Activated CD4-positive, alpha-beta memory T cell treated with anti-CD3 and anti-CD28 coated beads, Interleukin-2, amount 10 ng/mL, durations not matched to agents 7 days and 5 days (primary cell): ENCODE measurements around the gene COX5A. TPM values are rescaled to one million over a fixed set of nuclear protein-coding genes. Genes with fewer than 3 reads are reported as not detected.

Experiments
- CTCF ChIA-PET: fragments of 350-600 bp; sonication (Branson Sonifier 250); formaldehyde crosslinking; loops from one replicate; lab custom pipeline; 2021; ENCODE audit warnings: antibody characterized with exemption, inconsistent platforms; lab: Charles Lee
- POLR2A ChIA-PET: fragments of 350-600 bp; sonication (Branson Sonifier 250); formaldehyde crosslinking; loops from one replicate; lab custom pipeline; 2021; ENCODE audit warnings: antibody characterized with exemption; lab: Charles Lee
- DNase-seq: peaks from one replicate; pipeline ENCODE4 v3.0.0-alpha.2; 2020
- H3K27ac Mint-ChIP-seq: one replicate; pipeline ENCODE4 v1.8.0; 2021; ENCODE audit warnings: mild to moderate bottlenecking, mixed read lengths
- H3K27me3 Mint-ChIP-seq: one replicate; pipeline ENCODE4 v1.8.0; 2021; ENCODE audit warnings: mixed read lengths
- H3K36me3 Mint-ChIP-seq: one replicate; pipeline ENCODE4 v1.8.0; 2021; ENCODE audit warnings: low read depth, mixed read lengths
- H3K4me1 Mint-ChIP-seq: one replicate; pipeline ENCODE4 v1.8.0; 2021; ENCODE audit warnings: mixed read lengths
- H3K4me3 Mint-ChIP-seq: one replicate; pipeline ENCODE4 v1.8.0; 2021; ENCODE audit warnings: mild to moderate bottlenecking, mixed read lengths
- H3K9me3 Mint-ChIP-seq: one replicate; pipeline ENCODE4 v1.8.0; 2021; ENCODE audit warnings: mixed read lengths
- total RNA-seq, 2 experiments: library from RNA; stranded (reverse); gene quantifications; one replicate each; pipeline ENCODE4 v1.2.3, GENCODE V29; 2021

Gene COX5A
- total RNA-seq, 2 experiments from 2014 or later = 273 to 274 TPM

DNA sequence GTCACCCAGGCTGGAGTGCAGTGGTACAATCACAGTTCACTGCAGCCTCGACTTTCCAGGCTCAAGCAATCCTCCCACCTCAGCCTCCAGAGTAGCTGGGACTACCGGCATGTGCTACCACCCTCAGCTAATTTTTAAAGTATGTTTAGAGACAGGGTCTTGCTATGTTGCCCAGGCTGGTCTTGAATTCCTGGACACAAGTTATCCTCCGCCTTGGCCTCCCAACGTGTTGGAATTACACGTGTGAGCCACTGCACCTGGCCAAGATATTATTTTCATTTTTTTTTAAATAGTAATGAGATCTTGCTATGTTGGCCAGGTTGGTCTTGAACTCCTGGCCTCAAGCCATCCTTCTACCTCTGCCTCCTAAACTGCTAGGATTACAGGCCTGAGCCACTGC lies 52.4 kb downstream of the COX5A start:
- CTCF ChIA-PET = interaction anchor here (1.2 to 3.4 kb wide), 3 partner anchors 16 to 97 kb away, joined by 3 to 20 read pairs (median 4); no protein-coding TSS in a partner anchor
- POLR2A ChIA-PET = interaction anchor here (3.4 kb wide), 1 partner anchor 7 kb away, joined by 27 read pairs; no protein-coding TSS in a partner anchor
- Mint-ChIP-seq H3K9me3 (peaks cover 5% of the 10 kb centered on the region), H3K27ac (no peak overlapping the region), H3K27me3 (no peaks in the 10 kb centered on the region), H3K36me3 (peaks cover 7% of the 10 kb centered on the region), H3K4me1 (peaks cover 40% of the 10 kb centered on the region), H3K4me3 (no peak overlapping the region)
- DNase-seq = no peak

DNA sequence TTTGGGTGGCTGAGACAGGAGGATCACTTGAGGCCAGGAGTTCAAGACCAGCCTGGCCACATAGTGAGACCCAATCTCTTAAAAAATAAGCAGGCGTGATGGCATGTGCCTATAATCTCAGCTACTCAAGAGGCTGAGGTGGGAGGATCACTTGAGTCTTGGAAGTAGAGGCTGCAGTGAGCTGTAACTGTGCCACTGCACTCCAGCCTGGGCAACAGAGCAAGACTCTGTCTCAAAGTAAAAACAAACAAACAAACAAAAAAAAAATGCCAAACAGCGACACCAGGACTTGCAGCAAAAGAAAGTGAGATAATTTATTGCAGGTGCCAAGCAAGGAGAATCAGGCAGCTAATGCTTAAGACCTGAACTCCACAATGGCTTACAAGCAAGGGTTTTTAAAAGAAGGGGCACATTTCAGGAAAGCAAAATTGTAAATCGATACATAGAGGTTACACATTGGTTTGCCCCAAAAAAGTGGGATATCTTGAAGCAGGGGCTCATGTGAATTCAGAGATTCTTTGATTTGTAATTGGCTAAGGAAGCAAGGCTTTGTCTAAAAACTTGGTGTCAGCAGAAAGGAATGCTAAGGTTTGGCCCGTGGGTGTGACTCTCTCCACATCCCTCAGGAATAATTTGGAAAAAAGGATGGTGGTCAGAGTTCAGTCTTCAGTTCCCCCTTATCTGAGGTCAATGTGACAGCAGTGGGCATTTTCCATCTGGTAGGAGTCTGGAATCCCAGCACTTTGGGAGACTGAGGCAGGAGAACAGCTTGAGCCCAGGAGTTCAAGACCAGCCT lies 53.2 kb downstream of the COX5A start:
- no peak for DNase-seq
- no peaks in the 10 kb centered on the region for H3K27me3 Mint-ChIP-seq
- H3K9me3 Mint-ChIP-seq = peaks cover 5% of the 10 kb centered on the region
- CTCF ChIA-PET = interaction anchor here (0.6 to 3.4 kb wide), 7 partner anchors 10 to 96 kb away, joined by 3 to 20 read pairs (median 4); partner anchors contain the start of gene CPLX3
- H3K27ac Mint-ChIP-seq = no peak overlapping the region
- POLR2A ChIA-PET = interaction anchor here (1.0 to 3.5 kb wide), 5 partner anchors 8 to 21 kb away, joined by 3 to 27 read pairs (median 14); partner anchors contain the start of gene SCAMP2
- H3K4me1 Mint-ChIP-seq = peaks cover 33% of the 10 kb centered on the region
- no peak overlapping the region for H3K4me3 Mint-ChIP-seq
- H3K36me3 Mint-ChIP-seq = peaks cover 5% of the 10 kb centered on the region

- H3K4me1 Mint-ChIP-seq = peaks cover 21% of the 10 kb centered on the region
- POLR2A ChIA-PET = interaction anchor here (1.5 to 3.5 kb wide), 4 partner anchors 8 to 13 kb away, joined by 3 to 27 read pairs (median 20); partner anchors contain the start of gene SCAMP2
These were observed 55.3 kb downstream of the COX5A start for GRCh38 chr15:74882528-74882927.

DNA sequence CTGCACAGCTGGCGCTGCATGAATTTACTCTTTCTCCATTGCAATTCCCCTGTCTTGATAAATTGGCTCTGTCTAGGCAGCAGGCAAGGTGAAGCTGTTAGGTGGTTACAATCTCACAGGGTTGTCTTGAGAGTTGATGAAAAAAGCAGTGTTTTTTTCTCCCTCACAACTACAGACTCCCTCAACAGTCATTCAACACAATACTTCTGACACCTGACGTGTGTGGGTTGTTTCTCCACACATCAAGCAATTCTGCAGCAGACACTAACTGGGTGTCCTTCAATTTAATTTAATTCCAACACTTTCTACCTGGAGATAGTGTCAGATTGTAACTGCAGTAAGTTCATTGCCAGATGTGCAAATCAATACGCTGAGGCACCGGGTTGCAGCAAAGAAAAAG lies 59.6 kb downstream of the COX5A start:
- H3K27ac Mint-ChIP-seq = no peak overlapping the region
- H3K4me1 Mint-ChIP-seq = peaks cover 9% of the 10 kb centered on the region
- DNase-seq = no peak
- no peak overlapping the region for H3K4me3 Mint-ChIP-seq
- H3K36me3 Mint-ChIP-seq = peaks cover 5% of the 10 kb centered on the region
- CTCF ChIA-PET = no interaction called here
- H3K27me3 Mint-ChIP-seq = peaks cover 3% of the 10 kb centered on the region
- H3K9me3 Mint-ChIP-seq = peaks cover 7% of the 10 kb centered on the region
- POLR2A ChIA-PET = no interaction called here

More at GRCh38 chr15:74882528-74882927, 55.3 kb downstream of the COX5A start:
- H3K36me3 Mint-ChIP-seq = peaks cover 5% of the 10 kb centered on the region
- no peak for DNase-seq
- H3K27me3 Mint-ChIP-seq = no peaks in the 10 kb centered on the region
- H3K9me3 Mint-ChIP-seq = peaks cover 5% of the 10 kb centered on the region
- no peak overlapping the region for H3K27ac Mint-ChIP-seq
- CTCF ChIA-PET = interaction anchor here (1.5 to 3.4 kb wide), 4 partner anchors 9 to 68 kb away, joined by 3 to 20 read pairs (median 8); partner anchors contain the start of gene SCAMP2
- no peak overlapping the region for H3K4me3 Mint-ChIP-seq

- Mint-ChIP-seq H3K36me3 (peaks cover 24% of the 10 kb centered on the region), H3K27ac (peak overlapping the region; percentile 87), H3K9me3 (peaks cover 2% of the 10 kb centered on the region), H3K4me1 (peaks cover 41% of the 10 kb centered on the region), H3K27me3 (peaks cover 3% of the 10 kb centered on the region), H3K4me3 (peak overlapping the region; percentile 92)
- ChIA-PET POLR2A (interaction anchor here (0.7 to 8.6 kb wide), 10 partner anchors 9 to 93 kb away, joined by 3 to 121 read pairs (median 10); partner anchors contain the start of genes COX5A, CSK, FAM219B and MPI), CTCF (interaction anchor here (1.1 to 8.7 kb wide), 5 partner anchors 9 to 87 kb away, joined by 3 to 111 read pairs (median 5); no protein-coding TSS in a partner anchor)
- peak; percentile 34 for DNase-seq
These were observed 64.0 kb downstream of the COX5A start for GRCh38 chr15:74873756-74874424.

GRCh38 chr15:74873036-74873755 lies 64.7 kb downstream of the COX5A start, which contains the start of gene SCAMP2:
Gene SCAMP2 (minus strand): TSS chr15:74873365. CDS start chr15:74873255, 110 bp downstream.
- Mint-ChIP-seq H3K27ac (peak within 1 kb of the TSS; percentile 97), H3K4me1 (peaks cover 48% of the 10 kb centered on the region), H3K36me3 (peaks cover 29% of the 10 kb centered on the region), H3K4me3 (peak within 1 kb of the TSS; percentile 92), H3K27me3 (peaks cover 3% of the 10 kb centered on the region), H3K9me3 (peaks cover 2% of the 10 kb centered on the region)
- POLR2A ChIA-PET = interaction anchor here (0.7 to 8.6 kb wide), 12 partner anchors 9 to 96 kb away, joined by 3 to 121 read pairs (median 6); partner anchors contain the start of genes COX5A, FAM219B and MPI
- peak; percentile 92 for DNase-seq
- CTCF ChIA-PET = interaction anchor here (1.1 to 8.7 kb wide), 5 partner anchors 10 to 86 kb away, joined by 3 to 111 read pairs (median 5); no protein-coding TSS in a partner anchor

DNA sequence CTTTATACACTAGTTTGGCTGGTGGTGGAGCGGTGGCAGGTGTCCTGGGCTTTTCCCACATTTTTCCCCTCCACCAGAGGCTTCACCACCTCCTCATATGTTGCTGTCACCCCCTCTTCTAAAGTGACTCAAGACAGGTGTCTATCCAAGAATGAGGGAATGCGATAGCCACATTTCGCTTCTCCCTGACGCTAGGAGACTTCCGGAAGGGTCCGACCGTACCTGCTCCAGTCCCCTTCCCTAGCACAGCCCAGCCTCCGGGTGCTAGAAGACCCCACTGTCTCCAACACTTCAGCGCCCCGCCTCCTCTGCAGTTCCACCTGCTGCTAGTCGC lies 65.2 kb downstream of the COX5A start:
- Mint-ChIP-seq H3K4me3 (peak overlapping the region; percentile 92), H3K27me3 (peaks cover 3% of the 10 kb centered on the region), H3K9me3 (peaks cover 2% of the 10 kb centered on the region), H3K4me1 (peaks cover 54% of the 10 kb centered on the region), H3K27ac (peak overlapping the region; percentile 97), H3K36me3 (peaks cover 35% of the 10 kb centered on the region)
- DNase-seq = no peak
- ChIA-PET POLR2A (interaction anchor here (0.7 to 8.6 kb wide), 12 partner anchors 8 to 95 kb away, joined by 3 to 121 read pairs (median 10); partner anchors contain the start of genes COX5A, FAM219B and MPI), CTCF (interaction anchor here (1.0 to 8.7 kb wide), 5 partner anchors 10 to 85 kb away, joined by 4 to 111 read pairs (median 5); no protein-coding TSS in a partner anchor)

GRCh38 chr15:74870436-74871215 lies 67.2 kb downstream of the COX5A start:
- DNase-seq = no peak
- ChIA-PET POLR2A (interaction anchor here (1.0 to 8.6 kb wide), 27 partner anchors 9 to 584 kb away, joined by 3 to 121 read pairs (median 6); partner anchors contain the start of genes C15orf39, COX5A, CSK and FAM219B), CTCF (interaction anchor here (0.9 to 8.7 kb wide), 20 partner anchors 11 to 239 kb away, joined by 3 to 111 read pairs (median 4); partner anchors contain the start of genes FAM219B, MPI and ULK3)
- Mint-ChIP-seq H3K36me3 (peaks cover 53% of the 10 kb centered on the region), H3K4me1 (peaks cover 74% of the 10 kb centered on the region), H3K27ac (peak overlapping the region; percentile 97), H3K4me3 (peak overlapping the region; percentile 92), H3K27me3 (no peaks in the 10 kb centered on the region), H3K9me3 (peaks cover 2% of the 10 kb centered on the region)

Other genes with a start within 250 kb of the COX5A start
- gene EDC3, start 242.0 kb downstream of the COX5A start, total RNA-seq = 10 to 100 TPM; 36.3 to 39.6 TPM
- gene CYP1A1, start 212.5 kb downstream of the COX5A start, total RNA-seq = 1 to 10 TPM; 2.0 to 2.1 TPM
- gene CYP1A2, start 189.2 kb downstream of the COX5A start, total RNA-seq = not detected
- gene CSK, start 156.0 kb downstream of the COX5A start, total RNA-seq = 100 to 1,000 TPM; 330 to 341 TPM
- under 1 TPM; 0.48 to 0.63 TPM for gene LMAN1L, start 125.2 kb downstream of the COX5A start, total RNA-seq
- gene CPLX3, start 111.4 kb downstream of the COX5A start, total RNA-seq = under 1 TPM in 1 of 2 experiments, not detected in 1; 0.18 TPM
- 10 to 100 TPM; 74.9 to 84.2 TPM for gene ULK3, start 94.9 kb downstream of the COX5A start, total RNA-seq
- gene SCAMP2, start 64.7 kb downstream of the COX5A start, total RNA-seq = 100 to 1,000 TPM; 144 to 156 TPM
- 10 to 100 TPM; 82.8 to 92.9 TPM for gene MPI, start 48.0 kb downstream of the COX5A start, total RNA-seq
- 100 to 1,000 TPM; 103 to 116 TPM for gene FAM219B, start 31.2 kb downstream of the COX5A start, total RNA-seq
- gene RPP25, start 18.7 kb upstream of the COX5A start, total RNA-seq = 1 to 10 TPM; 5.0 to 5.1 TPM
- gene SCAMP5, start 57.5 kb upstream of the COX5A start, total RNA-seq = under 1 TPM; 0.60 to 0.81 TPM
- gene PPCDC, start 85.5 kb upstream of the COX5A start, total RNA-seq = 10 to 100 TPM; 43.0 to 50.2 TPM